Calu3 (cell line): ENCODE results near the gene RIT1. TPM values are rescaled to one million over a fixed set of nuclear protein-coding genes. Genes with fewer than 3 reads are reported as not detected.
A peak's percentile ranks its signal among the peaks of the same experiment; 100 is the strongest.
"Not testable (repeated sequence)": the region's sequence is repeated elsewhere in the genome, so short reads cannot be mapped to it uniquely, and the experiment has no call there.

Source experiments
- BruUV-seq: library from RNA; stranded (reverse); fragments of 400-500 nt; replicated peaks from 2 replicates; lab custom pipeline; 2021; lab: Mats Ljungman, UMichigan
- CTCF ChIA-PET: fragments of 300-600 bp; sonication (Branson Sonifier 250); formaldehyde crosslinking; loops from one replicate; lab custom pipeline; 2022; ENCODE audit warnings: antibody characterized with exemption; lab: Charles Lee
- DNase-seq: peaks from one replicate; pipeline ENCODE4 v3.0.0; 2022
- H3K27ac Mint-ChIP-seq: one replicate; pipeline ENCODE4 v1.8.0; 2022; ENCODE audit warnings: mixed read lengths; ENCODE audit not compliant: unreplicated experiment
- H3K27me3 Mint-ChIP-seq: one replicate; pipeline ENCODE4 v1.8.0; 2022; ENCODE audit warnings: mixed read lengths; ENCODE audit not compliant: unreplicated experiment
- H3K36me3 Mint-ChIP-seq: one replicate; pipeline ENCODE4 v1.8.0; 2022; ENCODE audit warnings: mild to moderate bottlenecking, moderate library complexity, mixed read lengths; ENCODE audit not compliant: insufficient read depth, unreplicated experiment
- H3K4me1 Mint-ChIP-seq: one replicate; pipeline ENCODE4 v1.8.0; 2022; ENCODE audit warnings: mild to moderate bottlenecking, low read depth, mixed read lengths; ENCODE audit not compliant: unreplicated experiment
- H3K4me3 Mint-ChIP-seq: one replicate; pipeline ENCODE4 v1.8.0; 2022; ENCODE audit warnings: mild to moderate bottlenecking, low read depth, moderate library complexity, mixed read lengths; ENCODE audit not compliant: unreplicated experiment
- H3K9me3 Mint-ChIP-seq: one replicate; pipeline ENCODE4 v1.8.0; 2022; ENCODE audit warnings: low read depth, mixed read lengths; ENCODE audit not compliant: unreplicated experiment
- intact Hi-C: fragments of 100-400 bp; cut with micrococcal nuclease; formaldehyde crosslinking; loops from one replicate; pipeline ENCODE4 v1.10.0; 2022; ENCODE audit not compliant: unreplicated experiment
- total RNA-seq: library from RNA; stranded (reverse); gene quantifications from 2 replicates; pipeline ENCODE4 v1.2.3, GENCODE V29; 2022
- TF ChIP-seq, protein P1 (sequence below): fragments of 200-600 bp; IDR thresholded peaks from one replicate; pipeline ENCODE4 v1.8.0; 2022; ENCODE audit warnings: antibody characterized with exemption; ENCODE audit not compliant: unreplicated experiment

RIT1 gene
- total RNA-seq, 1 experiment from 2014 or later: 34.4 TPM

DNA sequence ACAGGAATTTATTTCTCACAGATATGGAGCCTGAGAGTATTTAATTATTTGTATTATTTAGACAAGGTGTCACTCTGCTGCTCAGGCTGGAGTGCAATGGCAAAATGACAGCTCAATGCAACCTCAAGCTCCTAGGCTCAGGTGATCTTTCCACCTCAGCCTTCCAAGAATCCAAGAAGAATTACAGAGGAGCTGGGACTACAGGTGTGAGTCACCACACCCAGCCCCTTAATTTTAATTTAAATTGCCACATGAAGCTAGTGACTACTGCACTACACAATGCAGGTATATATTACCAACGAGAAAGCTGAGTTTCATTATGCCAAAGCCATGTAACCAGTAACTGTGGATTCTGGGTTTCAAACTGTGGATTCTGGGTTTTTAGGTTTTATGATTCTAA lies 20.9 kb upstream of the RIT1 start:
- CTCF ChIA-PET: interaction anchor here (0.9 to 1.6 kb wide), 4 partner anchors 8 to 73 kb away, joined by 4 read pairs; partner anchors contain the start of gene SYT11
- H3K36me3 Mint-ChIP-seq: no peaks in the 10 kb centered on the region
- H3K4me1 Mint-ChIP-seq: peaks cover 25% of the 10 kb centered on the region
- intact Hi-C loops: no loop called here
- no peak overlapping the region for H3K27ac Mint-ChIP-seq
- no peak for DNase-seq
- H3K4me3 Mint-ChIP-seq: no peak overlapping the region
- H3K9me3 Mint-ChIP-seq: no peaks in the 10 kb centered on the region
- TF ChIP-seq, protein P1, sequence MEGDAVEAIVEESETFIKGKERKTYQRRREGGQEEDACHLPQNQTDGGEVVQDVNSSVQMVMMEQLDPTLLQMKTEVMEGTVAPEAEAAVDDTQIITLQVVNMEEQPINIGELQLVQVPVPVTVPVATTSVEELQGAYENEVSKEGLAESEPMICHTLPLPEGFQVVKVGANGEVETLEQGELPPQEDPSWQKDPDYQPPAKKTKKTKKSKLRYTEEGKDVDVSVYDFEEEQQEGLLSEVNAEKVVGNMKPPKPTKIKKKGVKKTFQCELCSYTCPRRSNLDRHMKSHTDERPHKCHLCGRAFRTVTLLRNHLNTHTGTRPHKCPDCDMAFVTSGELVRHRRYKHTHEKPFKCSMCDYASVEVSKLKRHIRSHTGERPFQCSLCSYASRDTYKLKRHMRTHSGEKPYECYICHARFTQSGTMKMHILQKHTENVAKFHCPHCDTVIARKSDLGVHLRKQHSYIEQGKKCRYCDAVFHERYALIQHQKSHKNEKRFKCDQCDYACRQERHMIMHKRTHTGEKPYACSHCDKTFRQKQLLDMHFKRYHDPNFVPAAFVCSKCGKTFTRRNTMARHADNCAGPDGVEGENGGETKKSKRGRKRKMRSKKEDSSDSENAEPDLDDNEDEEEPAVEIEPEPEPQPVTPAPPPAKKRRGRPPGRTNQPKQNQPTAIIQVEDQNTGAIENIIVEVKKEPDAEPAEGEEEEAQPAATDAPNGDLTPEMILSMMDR: no peak
- BruUV-seq: no TSS peak
- H3K27me3 Mint-ChIP-seq: no peaks in the 10 kb centered on the region

DNA sequence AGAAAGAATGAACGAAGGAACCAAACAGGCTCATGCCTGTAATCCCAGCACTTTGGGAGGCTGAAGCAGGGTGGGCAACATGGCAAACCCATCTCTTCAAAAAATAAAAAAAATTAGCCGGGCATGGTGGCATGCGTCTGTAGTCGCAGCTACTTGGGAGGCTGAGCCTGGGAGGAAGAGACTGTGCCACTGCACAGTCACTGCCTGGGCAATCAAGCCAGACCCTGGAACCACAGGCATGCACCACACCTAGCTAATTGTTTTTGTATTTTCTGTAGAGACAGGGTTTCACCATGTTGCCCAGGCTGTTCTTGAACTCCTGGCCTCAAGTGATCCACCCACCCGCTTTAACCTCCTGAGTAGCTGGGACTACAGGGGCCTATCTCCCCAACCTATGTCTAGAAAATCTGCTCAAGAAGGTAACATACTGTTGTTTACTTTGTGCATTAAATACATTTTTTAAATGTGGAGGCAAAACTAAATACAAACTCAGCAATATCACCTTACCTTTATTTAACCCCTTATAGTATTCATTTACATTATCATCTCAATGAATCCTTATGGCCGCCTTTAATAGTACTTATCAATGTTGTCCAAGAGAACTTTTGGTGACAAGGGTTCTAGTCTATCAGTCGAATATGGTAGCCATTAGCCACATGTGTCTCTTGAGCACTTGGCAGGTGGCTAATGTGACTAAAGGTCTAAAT lies 20.3 kb upstream of the RIT1 start:
- peaks cover 25% of the 10 kb centered on the region for H3K4me1 Mint-ChIP-seq
- intact Hi-C loops: no loop called here
- H3K4me3 Mint-ChIP-seq: no peak overlapping the region
- CTCF ChIA-PET: interaction anchor here (0.7 to 1.6 kb wide), 5 partner anchors 9 to 100 kb away, joined by 3 to 5 read pairs (median 4); no protein-coding TSS in a partner anchor
- peak; percentile 60 for DNase-seq
- H3K27ac Mint-ChIP-seq: peak overlapping the region; percentile 13
- no TSS peak for BruUV-seq
- no peaks in the 10 kb centered on the region for H3K9me3 Mint-ChIP-seq
- TF ChIP-seq, protein P1: no peak
- no peaks in the 10 kb centered on the region for H3K36me3 Mint-ChIP-seq
- H3K27me3 Mint-ChIP-seq: no peaks in the 10 kb centered on the region

DNA sequence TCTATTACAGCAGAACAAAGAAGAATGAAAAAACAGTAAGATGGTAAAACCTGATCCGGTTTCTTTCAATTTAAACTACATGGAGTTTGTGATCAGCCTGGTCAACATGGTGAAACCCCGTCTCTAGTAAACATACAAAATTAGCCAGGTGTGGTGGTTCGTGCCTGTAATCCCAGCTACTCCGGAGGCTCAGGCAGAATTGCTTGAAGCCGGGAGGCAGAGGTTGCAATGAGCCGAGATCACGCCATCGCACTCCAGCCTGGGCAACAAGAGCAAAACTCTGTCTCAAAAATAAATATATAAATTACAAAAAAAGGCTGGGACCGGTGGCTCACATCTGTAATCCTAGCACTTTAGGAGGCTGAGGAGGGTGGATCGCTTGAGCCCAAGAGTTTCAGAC lies 19.6 kb upstream of the RIT1 start:
- intact Hi-C loops, DNase-seq, H3K9me3 Mint-ChIP-seq, H3K36me3 Mint-ChIP-seq, H3K4me3 Mint-ChIP-seq, H3K27me3 Mint-ChIP-seq, BruUV-seq: not testable (repeated sequence)
- Mint-ChIP-seq H3K4me1 (peaks cover 25% of the 10 kb centered on the region), H3K27ac (peak overlapping the region; percentile 13)
- CTCF ChIA-PET: interaction anchor here (0.8 to 1.6 kb wide), 2 partner anchors 10 to 73 kb away, joined by 4 to 5 read pairs; no protein-coding TSS in a partner anchor

DNA sequence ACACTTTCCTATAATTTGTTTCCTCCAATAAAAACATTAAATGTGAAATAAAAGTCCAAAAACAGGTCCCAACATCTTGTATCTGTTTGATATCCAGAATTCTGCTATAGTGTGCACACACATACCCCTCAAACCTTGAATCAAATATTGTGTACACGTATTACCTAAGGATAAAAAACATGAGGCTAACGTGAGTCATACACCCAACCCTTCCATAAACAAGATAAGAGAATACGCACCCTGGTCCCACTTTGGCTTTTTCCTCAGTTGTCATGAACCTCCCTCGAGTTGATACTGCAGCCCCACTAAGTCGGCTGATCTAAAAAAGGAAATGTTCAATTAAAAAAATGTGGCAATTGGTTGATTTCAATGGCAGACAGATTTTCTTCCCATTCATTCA lies 17.9 kb upstream of the RIT1 start:
- H3K36me3 Mint-ChIP-seq: no peaks in the 10 kb centered on the region
- peaks cover 25% of the 10 kb centered on the region for H3K4me1 Mint-ChIP-seq
- H3K27ac Mint-ChIP-seq: peak overlapping the region; percentile 55
- H3K9me3 Mint-ChIP-seq: no peaks in the 10 kb centered on the region
- intact Hi-C loops: no loop called here
- CTCF ChIA-PET: interaction anchor here (0.7 kb wide), 1 partner anchor 17 kb away, joined by 4 read pairs; no protein-coding TSS in a partner anchor
- BruUV-seq: no TSS peak
- no peak for DNase-seq
- peak overlapping the region; percentile 14 for H3K4me3 Mint-ChIP-seq
- no peaks in the 10 kb centered on the region for H3K27me3 Mint-ChIP-seq
- TF ChIP-seq, protein P1: no peak

DNA sequence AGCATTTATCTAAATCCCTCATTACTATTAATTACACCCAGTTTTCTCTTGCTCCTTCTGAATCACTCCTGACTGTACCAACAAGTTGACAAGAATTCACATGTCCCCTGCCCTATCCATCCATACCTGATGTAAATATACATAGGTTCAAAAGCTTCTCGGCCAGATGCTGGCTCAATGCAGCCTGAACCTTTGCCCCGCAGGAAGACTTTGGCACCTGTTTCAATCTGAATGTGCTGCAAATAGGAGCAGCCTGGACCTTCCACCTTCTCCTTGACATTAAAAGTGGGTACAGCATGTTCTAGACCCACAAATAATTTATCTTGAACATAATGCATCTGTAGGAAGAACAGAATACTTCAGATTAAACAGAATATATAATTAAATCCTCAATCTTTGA lies 14.4 kb upstream of the RIT1 start:
- CTCF ChIA-PET: no interaction called here
- TF ChIP-seq, protein P1: no peak
- peaks cover 16% of the 10 kb centered on the region for H3K4me1 Mint-ChIP-seq
- no peak overlapping the region for H3K4me3 Mint-ChIP-seq
- no peaks in the 10 kb centered on the region for H3K27me3 Mint-ChIP-seq
- intact Hi-C loops: no loop called here
- no TSS peak for BruUV-seq
- DNase-seq: no peak
- no peak overlapping the region for H3K27ac Mint-ChIP-seq
- H3K9me3 Mint-ChIP-seq: no peaks in the 10 kb centered on the region
- H3K36me3 Mint-ChIP-seq: peaks cover 30% of the 10 kb centered on the region
